ENCODE data around the gene ARRB2.
"Not testable (repeated sequence)": the region's sequence is repeated elsewhere in the genome, so short reads cannot be mapped to it uniquely, and the experiment has no call there.

The ARRB2 gene

DNA sequence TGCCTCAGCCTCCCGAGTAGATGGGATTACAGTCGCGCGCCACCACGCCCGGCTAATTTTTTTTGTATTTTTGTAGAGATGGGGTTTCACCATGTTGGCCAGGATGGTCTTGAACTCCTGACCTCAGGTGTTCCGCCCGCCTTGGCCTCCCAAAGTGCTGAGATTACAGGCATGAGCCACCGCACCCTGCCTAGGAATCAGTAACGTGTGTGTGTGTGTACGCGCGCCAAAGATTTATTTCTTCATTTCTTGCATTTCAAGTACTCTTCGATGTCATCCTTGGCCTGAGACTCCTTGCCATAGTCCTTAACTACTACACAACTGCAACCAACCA, 5.9 kb upstream of the ARRB2 start:
- DNase-seq, result peak; percentile 12

GRCh38 chr17:4704991-4705390, 5.4 kb upstream of the ARRB2 start:
- peak; percentile 4 for DNase-seq

- no peak for DNase-seq
Observed at GRCh38 chr17:4706121-4706520, 4.3 kb upstream of the ARRB2 start.

DNA sequence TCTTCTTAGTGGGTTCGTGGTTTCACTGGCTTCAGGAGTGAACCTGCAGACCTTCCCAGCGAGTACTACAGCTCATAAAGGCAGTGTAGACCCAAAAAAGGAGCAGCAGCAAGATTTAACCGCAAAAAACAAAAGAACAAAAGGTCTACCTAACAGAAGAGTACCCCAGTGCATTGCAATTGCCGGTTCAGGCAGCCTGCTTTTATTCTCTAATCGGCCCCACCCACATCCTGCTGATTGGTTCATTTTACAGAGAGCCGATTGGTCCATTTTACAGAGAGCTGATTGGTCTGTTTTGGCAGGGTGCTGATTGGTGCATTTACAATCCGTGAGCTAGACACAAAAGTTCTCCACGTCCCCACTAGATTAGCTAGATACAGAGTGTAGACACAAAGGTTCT, 2.0 kb upstream of the ARRB2 start:
- DNase-seq, result peak; percentile 10

GRCh38 chr17:4710693-4711634, 532 bp downstream of the ARRB2 start:
- DNase-seq, result peak; percentile 68

- no peak for DNase-seq
Observed at GRCh38 chr17:4711661-4712181, 1.3 kb downstream of the ARRB2 start.

DNA sequence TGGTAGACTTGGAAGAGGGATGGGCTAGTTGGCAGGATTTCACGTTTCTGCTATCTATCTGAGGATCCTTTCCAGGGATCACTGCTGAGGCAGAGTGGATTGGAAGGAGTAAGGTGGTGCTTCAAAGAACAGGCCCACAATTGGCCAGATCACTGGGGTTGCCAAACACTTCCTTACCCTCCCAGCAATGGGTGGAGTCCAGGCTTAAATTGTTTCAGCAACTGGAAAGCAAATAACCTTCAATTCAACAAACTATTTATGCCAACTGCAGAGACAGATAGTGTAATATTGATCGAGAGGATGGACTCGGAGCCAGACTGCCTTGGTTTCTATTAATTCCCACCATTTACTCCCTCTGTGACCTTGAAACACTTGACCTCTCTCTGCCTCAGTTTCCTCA, 2.1 kb downstream of the ARRB2 start:
- no peak for DNase-seq

DNA sequence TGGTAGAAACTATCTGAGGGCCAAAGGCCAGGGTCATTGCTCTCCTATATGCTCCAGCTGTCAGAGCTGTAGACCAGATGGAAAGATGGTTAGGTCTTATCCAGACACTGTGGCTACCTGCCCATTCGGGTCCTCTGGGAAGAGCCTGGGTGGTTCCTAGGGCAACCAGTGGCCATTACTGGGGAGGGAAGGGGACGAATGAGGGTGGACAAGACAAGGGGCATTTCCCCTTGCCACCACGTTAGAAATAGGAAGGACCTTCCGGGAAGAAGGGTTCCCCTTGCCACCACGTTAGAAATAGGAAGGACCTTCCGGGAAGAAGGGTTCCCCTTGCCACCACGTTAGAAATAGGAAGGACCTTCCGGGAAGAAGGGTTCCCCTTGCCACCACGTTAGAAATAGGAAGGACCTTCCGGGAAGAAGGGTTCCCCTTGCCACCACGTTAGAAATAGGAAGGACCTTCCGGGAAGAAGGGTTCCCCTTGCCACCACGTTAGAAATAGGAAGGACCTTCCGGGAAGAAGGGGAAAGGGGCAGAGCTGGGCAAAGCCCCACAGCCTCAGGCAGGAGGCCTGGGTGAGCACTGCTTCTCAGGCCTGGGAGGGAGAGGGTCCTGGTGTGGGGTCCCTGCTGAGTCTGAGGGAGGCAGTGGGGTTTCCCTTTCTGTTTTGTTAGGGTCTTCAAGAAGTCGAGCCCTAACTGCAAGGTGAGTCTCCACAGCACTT, 4.1 kb downstream of the ARRB2 start:
- not testable (repeated sequence) for DNase-seq

GRCh38 chr17:4715063-4715744, 4.8 kb downstream of the ARRB2 start:
- DNase-seq, result peak; percentile 12

DNA sequence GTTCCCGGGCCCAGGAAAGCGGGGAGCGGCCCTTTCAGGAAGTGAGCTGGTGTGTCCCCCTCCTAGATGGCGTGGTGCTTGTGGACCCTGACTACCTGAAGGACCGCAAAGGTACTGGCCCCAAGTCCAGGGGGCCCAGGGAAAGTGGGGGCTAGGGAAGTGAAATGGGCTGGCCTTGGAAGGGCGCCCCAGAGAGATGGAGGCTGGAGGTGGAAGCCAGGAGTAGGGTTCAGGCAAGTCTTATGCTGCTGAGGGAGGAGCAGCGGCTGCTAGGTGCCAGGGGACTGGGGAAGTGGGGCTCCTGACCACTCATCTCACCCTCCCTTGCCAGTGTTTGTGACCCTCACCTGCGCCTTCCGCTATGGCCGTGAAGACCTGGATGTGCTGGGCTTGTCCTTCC, 5.6 kb downstream of the ARRB2 start:
- no peak for DNase-seq

DNA sequence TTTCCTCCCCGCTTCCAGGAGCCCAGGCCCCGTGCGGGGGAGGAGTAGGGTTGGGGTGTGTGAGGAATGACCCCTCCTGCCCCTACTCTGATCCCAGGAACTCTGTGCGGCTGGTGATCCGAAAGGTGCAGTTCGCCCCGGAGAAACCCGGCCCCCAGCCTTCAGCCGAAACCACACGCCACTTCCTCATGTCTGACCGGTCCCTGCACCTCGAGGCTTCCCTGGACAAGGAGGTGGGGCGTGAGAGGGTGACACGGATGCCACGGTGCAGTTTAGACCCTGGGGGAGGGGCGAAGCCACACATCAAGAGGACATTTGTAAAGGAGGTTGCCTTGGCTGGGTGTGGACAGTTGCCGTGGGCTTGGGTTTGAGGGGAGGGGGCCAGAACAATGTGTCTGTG, 7.4 kb downstream of the ARRB2 start:
- no peak for DNase-seq

GRCh38 chr17:4718276-4718675, 7.8 kb downstream of the ARRB2 start:
- DNase-seq, result no peak

DNA sequence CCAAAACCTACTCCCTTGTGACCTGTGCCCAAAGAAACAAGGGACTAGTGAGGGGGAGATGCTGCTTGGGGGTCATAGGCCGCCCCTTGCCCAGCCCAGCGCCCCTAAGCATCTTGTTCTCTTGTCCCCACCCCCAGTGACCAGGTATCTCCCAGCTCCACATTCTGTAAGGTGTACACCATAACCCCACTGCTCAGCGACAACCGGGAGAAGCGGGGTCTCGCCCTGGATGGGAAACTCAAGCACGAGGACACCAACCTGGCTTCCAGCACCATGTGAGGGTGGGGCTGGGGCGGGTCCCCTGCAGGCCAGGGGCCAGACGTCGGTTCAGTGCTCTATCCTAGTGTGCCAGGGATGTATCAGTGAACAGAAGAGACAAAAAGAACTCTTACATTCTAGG, 8.7 kb downstream of the ARRB2 start:
- DNase-seq, result no peak

DNA sequence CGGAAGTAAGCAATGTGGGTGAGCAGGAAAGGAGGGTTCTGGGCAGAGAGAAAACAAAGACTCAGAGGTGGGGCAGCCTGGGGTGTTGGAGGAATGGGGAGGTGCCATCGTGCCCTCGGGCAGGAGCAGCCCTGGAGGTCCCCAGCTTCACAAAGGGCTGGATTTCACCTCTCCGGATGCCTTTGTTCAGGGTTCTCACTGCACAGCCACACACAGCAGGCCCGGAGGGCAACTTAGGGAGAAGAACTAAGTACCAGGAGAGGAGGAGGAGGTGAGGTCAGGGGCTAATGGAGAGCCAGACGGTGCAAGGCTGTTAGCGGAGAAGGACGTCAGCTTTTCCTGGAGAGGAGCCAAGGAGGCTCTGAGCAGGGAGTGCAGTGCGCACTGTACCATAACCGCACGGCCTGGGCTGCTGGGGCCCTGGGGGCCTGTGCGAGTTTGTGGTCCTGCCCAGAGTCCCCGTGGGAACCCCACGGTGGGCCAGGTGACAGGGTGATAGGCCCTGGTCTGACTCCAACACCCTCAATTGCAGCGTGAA, 9.3 kb downstream of the ARRB2 start:
- DNase-seq, result no peak

DNA sequence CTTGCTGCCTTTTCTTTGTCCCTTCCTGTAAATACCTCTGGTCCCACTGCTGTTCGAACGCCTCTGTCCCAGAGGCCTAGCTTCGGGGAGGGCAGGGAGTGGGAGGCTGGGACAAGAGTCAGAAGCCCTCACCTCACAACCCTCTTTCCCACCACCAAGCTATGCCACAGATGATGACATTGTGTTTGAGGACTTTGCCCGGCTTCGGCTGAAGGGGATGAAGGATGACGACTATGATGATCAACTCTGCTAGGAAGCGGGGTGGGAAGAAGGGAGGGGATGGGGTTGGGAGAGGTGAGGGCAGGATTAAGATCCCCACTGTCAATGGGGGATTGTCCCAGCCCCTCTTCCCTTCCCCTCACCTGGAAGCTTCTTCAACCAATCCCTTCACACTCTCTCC, 10.4 kb downstream of the ARRB2 start:
- DNase-seq, result no peak

DNA sequence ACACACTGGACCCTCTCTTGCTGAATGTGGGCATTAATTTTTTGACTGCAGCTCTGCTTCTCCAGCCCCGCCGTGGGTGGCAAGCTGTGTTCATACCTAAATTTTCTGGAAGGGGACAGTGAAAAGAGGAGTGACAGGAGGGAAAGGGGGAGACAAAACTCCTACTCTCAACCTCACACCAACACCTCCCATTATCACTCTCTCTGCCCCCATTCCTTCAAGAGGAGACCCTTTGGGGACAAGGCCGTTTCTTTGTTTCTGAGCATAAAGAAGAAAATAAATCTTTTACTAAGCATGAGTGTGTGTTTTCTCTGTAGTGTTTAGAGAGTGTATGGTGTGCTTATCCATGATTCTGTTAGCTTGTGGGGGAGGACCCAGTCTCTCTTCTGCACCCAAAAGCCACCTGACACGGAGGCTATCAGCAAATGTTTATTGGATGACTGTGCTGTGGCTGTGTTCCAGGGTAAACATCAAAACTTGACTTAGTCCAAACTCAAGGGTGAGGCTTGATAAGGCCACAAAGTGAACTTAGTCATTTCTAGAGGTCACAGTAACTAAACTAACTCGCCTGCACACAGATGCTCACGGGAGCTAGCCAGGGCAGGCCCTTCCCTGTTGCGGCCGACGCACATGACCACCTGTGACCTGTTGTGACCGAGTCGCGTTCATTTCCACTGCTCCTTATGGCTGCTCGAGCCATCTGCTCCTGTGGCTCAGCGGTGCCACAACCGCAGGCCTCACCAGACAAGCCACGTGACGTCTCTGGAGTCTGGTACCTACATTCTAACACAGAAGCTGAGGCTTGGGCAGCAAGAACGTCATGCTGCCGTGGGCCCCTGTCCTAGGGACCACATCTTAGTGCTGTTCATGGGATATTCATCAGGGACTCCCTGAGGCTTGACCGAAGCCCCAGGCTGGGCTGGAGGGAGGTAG, 11.0 kb downstream of the ARRB2 start:
- no peak for DNase-seq

DNA sequence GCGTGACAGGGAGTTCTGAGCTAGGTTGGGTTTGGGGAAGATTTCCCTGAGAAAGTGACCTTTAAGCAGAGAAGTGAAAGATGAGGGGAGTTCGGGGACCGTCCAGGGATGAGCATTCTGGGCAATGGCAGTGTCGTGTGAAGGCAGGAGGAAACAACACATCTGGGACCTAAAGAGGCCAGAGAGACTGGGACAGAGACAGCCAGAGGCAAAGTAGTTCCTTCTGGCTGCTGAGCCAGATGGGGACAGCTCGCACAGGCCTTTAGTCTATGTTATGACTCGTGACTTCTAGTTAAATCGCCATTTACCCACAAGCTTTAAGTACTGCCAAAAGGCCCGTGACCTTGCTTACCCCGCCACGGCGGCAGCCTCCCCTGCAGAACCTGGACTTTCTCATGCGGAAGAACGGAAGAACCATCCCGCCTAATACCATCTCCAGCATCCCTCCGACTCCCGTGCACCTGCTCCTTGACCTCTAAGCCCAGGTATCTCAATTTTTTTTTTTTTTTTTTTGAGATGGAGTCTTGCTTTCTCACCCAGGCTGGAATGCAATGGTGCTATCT, 12.3 kb downstream of the ARRB2 start:
- DNase-seq, result no peak

GRCh38 chr17:4724650-4725049, 14.2 kb downstream of the ARRB2 start:
- DNase-seq, result no peak

DNA sequence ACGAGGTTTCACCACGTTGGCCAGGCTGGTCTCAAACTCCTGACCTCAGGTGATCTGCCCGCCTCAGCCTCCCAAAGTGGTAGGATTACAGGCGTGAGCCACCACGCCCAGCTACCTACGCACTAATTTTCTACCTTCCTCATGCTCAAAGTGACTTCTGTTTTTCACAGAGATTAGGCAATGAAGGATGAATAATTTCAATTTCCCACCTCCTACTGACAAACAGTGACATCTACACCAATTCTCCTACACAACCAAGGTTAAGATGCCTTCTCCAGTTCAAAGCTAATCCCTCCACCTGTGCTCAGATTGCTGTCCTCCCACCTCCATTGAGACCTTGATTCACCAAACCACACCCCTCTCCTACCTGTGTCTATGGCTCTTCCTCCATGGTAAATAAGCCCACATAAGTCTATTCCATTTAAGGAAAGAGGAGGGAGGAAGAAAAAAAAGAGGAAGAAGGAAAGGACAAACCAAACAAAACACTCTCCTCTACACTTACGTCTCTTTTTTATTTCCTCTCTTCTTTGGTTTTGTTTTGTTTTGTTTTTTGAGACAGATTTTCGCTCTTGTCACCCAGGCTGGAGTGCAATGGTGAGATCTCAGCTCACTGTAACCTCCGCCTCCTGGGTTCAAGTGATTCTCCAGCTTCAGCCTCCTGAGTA, 15.3 kb downstream of the ARRB2 start:
- DNase-seq, result no peak

DNA sequence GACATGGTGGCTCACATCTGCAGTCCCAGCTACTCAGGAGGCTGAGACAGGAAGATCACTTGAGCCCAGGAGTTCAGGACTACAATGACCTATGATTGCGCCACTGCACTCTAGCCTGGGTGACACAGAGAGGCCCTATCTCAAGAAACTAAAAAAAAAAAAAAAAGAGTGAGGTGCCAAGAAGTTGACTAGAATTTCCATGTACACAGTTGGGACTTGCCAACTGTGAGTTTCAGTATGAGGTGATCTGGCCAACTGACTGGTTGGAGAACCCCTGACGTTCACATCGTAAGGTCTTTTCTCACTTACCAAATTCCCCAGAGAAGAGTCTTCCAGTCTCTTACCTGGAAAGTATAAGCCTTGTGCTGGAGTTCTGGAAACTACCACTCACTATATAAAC, 17.7 kb downstream of the ARRB2 start:
- DNase-seq, result no peak

DNA sequence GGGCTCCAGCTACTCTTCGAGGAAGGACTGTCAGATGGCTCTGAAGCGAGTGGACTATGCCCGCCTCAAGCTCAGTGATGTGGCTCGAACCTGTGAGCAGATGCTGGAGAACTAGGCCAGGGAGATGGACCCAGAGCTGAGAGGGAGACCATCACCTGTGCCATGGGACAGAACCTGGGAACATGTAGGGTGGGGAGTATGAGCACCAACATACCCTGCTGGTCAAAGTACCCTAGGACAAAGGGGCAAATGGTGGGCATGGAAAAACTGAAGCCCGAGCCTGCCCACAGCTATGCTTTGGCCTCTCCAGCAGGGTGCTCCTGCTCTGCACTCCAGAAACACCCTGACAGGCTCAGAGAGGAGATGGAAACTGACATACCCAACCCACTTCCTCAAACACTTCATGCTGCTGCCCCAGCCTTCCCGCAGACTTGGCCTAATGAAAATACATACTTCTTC, 22.7 kb downstream of the ARRB2 start:
- no peak for DNase-seq
